B cell (primary cell): ENCODE data around the gene WDR86. TPM values are rescaled to one million over a fixed set of nuclear protein-coding genes. Genes with fewer than 3 reads are reported as not detected.

Experiments
- ATAC-seq: fragments of 200-7000 bp; cut with Tn5 transposase; one replicate; pipeline ENCODE4 v1.10.0; 2021; ENCODE audit warnings: low read depth, mild to moderate bottlenecking, moderate number of reproducible peaks, moderate library complexity
- CTCF ChIA-PET: fragments of 350-600 bp; sonication (Branson Sonifier 250); formaldehyde crosslinking; loops from one replicate; lab custom pipeline; 2021; ENCODE audit warnings: antibody characterized with exemption, inconsistent platforms; lab: Charles Lee
- POLR2A ChIA-PET: fragments of 350-600 bp; sonication (Branson Sonifier 250); formaldehyde crosslinking; loops from one replicate; lab custom pipeline; 2021; ENCODE audit warnings: antibody characterized with exemption; lab: Charles Lee
- DNase-seq: peaks from one replicate; pipeline ENCODE4 v3.0.0; 2013
- H2AFZ ChIP-seq: 2 replicates; pipeline ENCODE4 v1.6.1; 2012; ENCODE audit warnings: mild to moderate bottlenecking, low read depth, low read length; ENCODE audit not compliant: insufficient read depth, poor library complexity, severe bottlenecking
- H3K27ac ChIP-seq, 2 donors: 1 replicate in 1 of 2; 2 replicates in 1 of 2; pipeline ENCODE4 v1.5.1; 2012 to 2013; ENCODE audit warnings: low read length in 2 of 2, mild to moderate bottlenecking in 2 of 2, moderate library complexity in 1 of 2
- H3K27me3 ChIP-seq, 4 experiments: fragments of 200-600 bp in 1 of 4; sonication (generic) in 1 of 4; replicated peaks in 1 of 4; 1 replicate in 2 of 4; 2 replicates in 2 of 4; pipeline versions ENCODE4 v1.6.1 to v1.7.0; 2013 to 2016; ENCODE audit warnings: low read length in 3 of 4, mild to moderate bottlenecking in 2 of 4, mixed read lengths in 1 of 4, moderate library complexity in 1 of 4; ENCODE audit not compliant: insufficient read depth in 4 of 4, control insufficient read depth in 3 of 4; ENCODE audit errors: control extremely low read depth in 1 of 4
- H3K36me3 ChIP-seq, 2 experiments: replicated peaks in 1 of 2; 1 replicate in 1 of 2; 2 replicates in 1 of 2; pipeline versions ENCODE4 v1.6.1 to v1.7.1; 2013; ENCODE audit warnings: low read length in 1 of 2; ENCODE audit not compliant: insufficient read depth in 2 of 2, control insufficient read depth in 1 of 2; ENCODE audit errors: control extremely low read depth in 1 of 2, extremely low read depth in 1 of 2
- H3K4me1 ChIP-seq, 2 donors: fragments of 200-600 bp in 1 of 2; sonication (generic) in 1 of 2; 1 replicate in 1 of 2; 2 replicates in 1 of 2; pipeline versions ENCODE4 v1.5.1 to v1.6.1; 2013 to 2017; ENCODE audit warnings: low read length in 2 of 2; ENCODE audit not compliant: control insufficient read depth in 2 of 2, insufficient read depth in 2 of 2
- H3K4me2 ChIP-seq: replicated peaks from 2 replicates; pipeline ENCODE3; 2012; ENCODE audit warnings: mild to moderate bottlenecking, low read depth, low read length; ENCODE audit not compliant: poor library complexity, severe bottlenecking
- H3K4me3 ChIP-seq, 5 experiments: fragments of 200-600 bp in 1 of 5; sonication (generic) in 1 of 5; 1 replicate in 3 of 5; 2 replicates in 2 of 5; pipeline versions ENCODE4 v1.5.1 to v1.7.0; 2011 to 2016; ENCODE audit warnings: low read length in 4 of 5, mild to moderate bottlenecking in 4 of 5, low read depth in 2 of 5, control low read depth in 1 of 5, moderate library complexity in 1 of 5; ENCODE audit not compliant: insufficient read depth in 1 of 5; ENCODE audit errors: control extremely low read depth in 1 of 5, extremely low read depth in 1 of 5
- H3K79me2 ChIP-seq: fragments of 200-600 bp; sonication (generic); one replicate; pipeline ENCODE4 v1.6.0; 2016; ENCODE audit warnings: low read length; ENCODE audit not compliant: control insufficient read depth, insufficient read depth
- H3K9ac ChIP-seq: fragments of 200-600 bp; sonication (generic); 2 replicates; pipeline ENCODE4 v1.6.1; 2017; ENCODE audit warnings: mild to moderate bottlenecking, low read length, moderate library complexity
- H3K9me3 ChIP-seq, 3 donors: one replicate each; pipeline versions ENCODE4 v1.6.1 to v1.7.1; 2013; ENCODE audit warnings: low read length in 2 of 3; ENCODE audit not compliant: control insufficient read depth in 2 of 3, insufficient read depth in 1 of 3; ENCODE audit errors: control extremely low read depth in 1 of 3
- H4K20me1 ChIP-seq: 2 replicates; pipeline ENCODE4 v1.6.0; 2012; ENCODE audit warnings: mild to moderate bottlenecking, low read length; ENCODE audit not compliant: insufficient read depth, control insufficient read depth, poor library complexity, severe bottlenecking
- H3K27ac Mint-ChIP-seq: one replicate; pipeline ENCODE4 v1.8.0; 2021; ENCODE audit warnings: mixed read lengths
- H3K27me3 Mint-ChIP-seq: one replicate; pipeline ENCODE4 v1.8.0; 2021; ENCODE audit warnings: mixed read lengths
- H3K4me1 Mint-ChIP-seq: one replicate; pipeline ENCODE4 v1.8.0; 2021; ENCODE audit warnings: mixed read lengths
- H3K4me3 Mint-ChIP-seq: one replicate; pipeline ENCODE4 v1.8.0; 2021; ENCODE audit warnings: mixed read lengths
- H3K9me3 Mint-ChIP-seq: one replicate; pipeline ENCODE4 v1.8.0; 2022; ENCODE audit warnings: mixed read lengths; ENCODE audit not compliant: insufficient read depth
- CTCF ChIP-seq: fragments of 200-600 bp; IDR thresholded peaks from one replicate; pipeline ENCODE4 v1.8.0; 2022; ENCODE audit warnings: antibody characterized with exemption, mild to moderate bottlenecking
- EZH2 ChIP-seq: IDR thresholded peaks from 2 replicates; pipeline ENCODE4 v1.6.1; 2012; ENCODE audit warnings: borderline replicate concordance, low read depth, mild to moderate bottlenecking, moderate library complexity, low read length; ENCODE audit not compliant: insufficient read depth, poor library complexity, severe bottlenecking
- WGBS: methylation state at CpG from one replicate; pipeline ENCODE4 v1.1.5; 2013; ENCODE audit warnings: missing lambda C conversion rate; ENCODE audit not compliant: insufficient coverage; 5-methylcytosine and 5-hydroxymethylcytosine counted together
- intact Hi-C: fragments of 100-400 bp; cut with micrococcal nuclease; formaldehyde crosslinking; loops from one replicate; pipeline ENCODE4 v1.10.0; 2022
- polyA plus RNA-seq: library from polyadenylated mRNA; depleted of rRNA; stranded (reverse); fragments of >200 nt; gene quantifications from 2 replicates; pipeline ENCODE4 v1.2.3, GENCODE V29; 2012
- total RNA-seq, 2 donors: library from RNA; stranded (reverse); fragments of 120-200 nt in 1 of 2; gene quantifications; 1 replicate in 1 of 2; 2 replicates in 1 of 2; pipeline versions ENCODE4 v1.2.3 to v1.2.4, GENCODE V29; 2013 to 2022

WDR86 gene
- total and polyA plus RNA-seq, 2 donors (not counting 1 experiment from before 2014, with no cell fraction given): 1.4 to 1.5 TPM

- no peak overlapping the region for H2AFZ ChIP-seq
- H3K27me3 ChIP-seq: no peaks in the 10 kb centered on the region
- H4K20me1 ChIP-seq: peaks cover 28% of the 10 kb centered on the region
- Mint-ChIP-seq H3K4me1 (peaks cover 46% of the 10 kb centered on the region), H3K4me3 (peak overlapping the region; percentile 56), H3K27me3 (no peaks in the 10 kb centered on the region), H3K27ac (peak overlapping the region; percentile 76), H3K9me3 (no peaks in the 10 kb centered on the region)
- intact Hi-C loops: loop anchor here (2.0 to 10.0 kb wide), 3 partner anchors 14 to 916 kb away; partner anchors contain the start of gene GALNT11
- no peak overlapping the region for H3K4me3 ChIP-seq
- peaks cover 55% of the 10 kb centered on the region for H3K79me2 ChIP-seq
- peaks cover 15 to 61% of the 10 kb centered on the region in 2 experiments for H3K36me3 ChIP-seq
- ATAC-seq (no peak), DNase-seq (peak; percentile 47)
- H3K4me1 ChIP-seq: peaks cover 36 to 41% of the 10 kb centered on the region in 2 donors
- peak overlapping the region; percentile 69 for H3K4me2 ChIP-seq
- 61% methylated on average over 5 of the region's 8 CpGs for WGBS
- H3K9me3 ChIP-seq: no peaks in the 10 kb centered on the region
- no peak overlapping the region for H3K9ac ChIP-seq
- CTCF ChIA-PET: interaction anchor here (0.9 to 9.4 kb wide), 15 partner anchors 10 to 432 kb away, joined by 3 to 225 read pairs (median 4); partner anchors contain the start of gene NUB1
- POLR2A ChIA-PET: interaction anchor here (1.0 to 1.2 kb wide), 2 partner anchors 10 to 282 kb away, joined by 3 read pairs; partner anchors contain the start of gene NUB1
- peak overlapping the region; percentile 82 to 99 for H3K27ac ChIP-seq
- TF ChIP-seq EZH2 (no peak), CTCF (no peak)
Measured at GRCh38 chr7:151351027-151351426, 58.8 kb downstream of the WDR86 start.

DNA sequence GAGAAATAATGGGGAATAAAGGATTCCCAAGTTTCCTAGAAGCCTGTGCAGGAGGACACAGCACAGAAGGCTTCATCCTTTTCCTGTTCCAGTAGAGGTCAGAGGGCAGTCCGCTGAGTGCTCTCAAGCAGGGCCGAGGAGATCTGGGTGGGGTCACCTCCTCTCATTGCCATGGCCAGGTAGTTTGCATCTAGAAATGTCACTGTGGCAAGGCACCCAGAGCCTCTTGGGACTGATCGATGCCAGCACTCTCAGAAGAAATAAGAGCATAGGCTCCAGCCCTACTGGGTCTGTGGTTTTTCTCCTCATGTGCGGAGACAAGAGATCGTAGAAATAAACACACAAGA, 60.4 kb downstream of the WDR86 start:
- H3K9me3 ChIP-seq: peaks cover 0 to 4% (median 0%) of the 10 kb centered on the region in 3 donors
- Mint-ChIP-seq H3K4me3 (peak overlapping the region; percentile 89), H3K4me1 (peaks cover 48% of the 10 kb centered on the region), H3K27ac (peak overlapping the region; percentile 95), H3K27me3 (no peaks in the 10 kb centered on the region), H3K9me3 (no peaks in the 10 kb centered on the region)
- intact Hi-C loops: no loop called here
- H2AFZ ChIP-seq: peak overlapping the region; percentile 68
- peaks cover 56% of the 10 kb centered on the region for H3K79me2 ChIP-seq
- WGBS: 3% methylated on average over 3 of the region's 5 CpGs
- POLR2A ChIA-PET: interaction anchor here (1.1 kb wide), 1 partner anchor 8 kb away, joined by 5 read pairs; the partner anchor contains the start of gene NUB1
- H3K27me3 ChIP-seq: no peaks in the 10 kb centered on the region
- peaks cover 36 to 42% of the 10 kb centered on the region in 2 donors for H3K4me1 ChIP-seq
- H3K36me3 ChIP-seq: peaks cover 15 to 57% of the 10 kb centered on the region in 2 experiments
- H4K20me1 ChIP-seq: peaks cover 12% of the 10 kb centered on the region
- no peak for DNase-seq
- H3K4me2 ChIP-seq: peak overlapping the region; percentile 87
- peak overlapping the region; percentile 34 to 61 (median 57) for H3K4me3 ChIP-seq
- H3K9ac ChIP-seq: peak overlapping the region; percentile 81
- TF ChIP-seq CTCF (no peak), EZH2 (no peak)
- peak overlapping the region; percentile 94 to 99 for H3K27ac ChIP-seq
- ATAC-seq: peak; percentile 70
- CTCF ChIA-PET: interaction anchor here (1.3 to 9.4 kb wide), 9 partner anchors 8 to 283 kb away, joined by 3 to 225 read pairs (median 38); partner anchors contain the start of gene NUB1
